ENCODE measurements around the gene CPS1.

CPS1 gene

DNA sequence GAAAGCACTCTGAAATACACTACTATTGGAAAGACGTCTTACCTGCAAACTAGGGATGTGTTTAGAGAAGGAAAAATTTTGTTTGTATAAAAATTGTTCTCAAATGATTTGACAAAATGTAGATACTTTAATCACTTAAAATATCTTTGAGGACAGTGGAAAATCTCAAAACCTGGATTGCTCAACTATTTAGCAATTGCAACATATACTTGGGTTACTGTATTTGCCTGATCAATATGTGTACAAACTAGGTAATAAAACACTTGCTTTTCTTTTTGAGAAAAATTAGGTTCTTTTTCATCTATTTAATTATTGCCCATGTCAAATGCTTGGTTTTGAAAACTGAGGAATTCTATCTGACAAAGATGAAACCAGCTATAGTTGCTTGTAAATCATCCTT lies 60.9 kb downstream of the CPS1 start:
- no peak for DNase-seq

DNA sequence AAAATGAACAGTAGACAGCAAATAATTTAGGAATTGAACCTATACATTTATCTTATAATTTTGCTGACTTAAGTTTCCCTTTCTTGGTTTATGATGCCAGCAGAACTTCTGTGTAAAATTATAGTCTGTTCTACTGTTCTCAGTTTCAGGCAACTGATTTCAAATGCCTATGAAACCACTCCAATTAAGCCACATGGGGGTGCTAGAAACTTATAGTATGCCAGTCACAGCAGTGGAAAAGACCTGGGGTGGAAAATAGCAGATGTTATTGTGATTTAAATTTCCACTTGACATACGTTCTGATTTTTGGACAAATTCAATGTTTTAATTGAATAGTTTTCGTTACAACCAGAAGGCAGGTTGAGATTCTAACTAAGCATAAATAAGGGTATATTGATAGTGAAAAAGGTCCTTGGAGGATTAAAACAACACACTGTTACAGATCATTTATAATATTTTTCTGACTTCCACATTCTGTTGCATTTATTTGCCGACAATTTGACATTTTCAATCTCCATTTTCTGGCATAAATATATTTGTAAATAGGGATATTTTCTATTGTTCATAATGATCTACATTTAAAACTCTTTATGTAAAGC lies 61.4 kb downstream of the CPS1 start:
- DNase-seq: peak; percentile 2

- DNase-seq: no peak
These were observed 64.1 kb downstream of the CPS1 start for GRCh38 chr2:210620456-210620855.

DNA sequence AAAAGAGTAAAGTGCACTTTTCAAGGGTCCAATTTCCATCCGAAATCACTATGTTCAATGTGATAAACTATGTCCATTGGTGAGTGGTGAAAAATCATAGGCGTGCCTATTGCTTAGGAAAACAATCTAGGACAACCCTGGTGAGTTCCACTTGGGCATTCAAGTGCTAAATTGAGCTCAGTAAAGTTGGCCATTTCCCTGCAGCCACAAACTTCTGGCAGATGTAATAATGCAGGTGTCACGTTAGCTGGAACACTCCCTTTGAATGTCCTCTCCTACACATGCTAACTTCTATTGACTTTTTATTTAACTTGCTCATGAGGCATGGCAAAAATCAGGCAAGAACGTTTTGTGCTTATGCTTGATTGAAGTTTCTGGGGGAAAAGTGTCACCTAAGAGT lies 67.1 kb downstream of the CPS1 start:
- no peak for DNase-seq

GRCh38 chr2:210626849-210627248 lies 70.5 kb downstream of the CPS1 start:
- no peak for DNase-seq

- DNase-seq: no peak
These were observed 74.6 kb downstream of the CPS1 start for GRCh38 chr2:210630873-210631560.

DNA sequence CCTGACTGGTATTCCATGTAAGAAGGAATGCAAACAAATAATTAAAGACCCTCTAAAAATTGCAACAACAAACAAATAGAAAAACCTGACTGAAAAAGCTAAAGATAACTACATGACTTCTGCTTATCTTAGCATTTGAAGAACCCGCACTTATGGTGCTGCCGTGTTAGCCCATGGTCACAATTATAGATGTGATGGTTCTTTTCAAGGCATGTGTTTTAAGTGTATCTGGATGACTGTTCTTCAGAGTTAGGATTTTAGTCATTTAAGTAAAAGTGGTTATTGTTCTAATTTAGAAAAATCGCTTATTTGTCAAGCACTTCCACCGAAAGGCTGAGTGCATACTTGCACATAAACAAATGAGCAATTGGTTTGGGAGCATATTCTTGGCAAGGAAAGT lies 77.3 kb downstream of the CPS1 start:
- DNase-seq: no peak

GRCh38 chr2:210635257-210635656 lies 78.9 kb downstream of the CPS1 start:
- DNase-seq: no peak

- DNase-seq: no peak
These were observed 85.9 kb downstream of the CPS1 start for GRCh38 chr2:210642333-210642732.

DNA sequence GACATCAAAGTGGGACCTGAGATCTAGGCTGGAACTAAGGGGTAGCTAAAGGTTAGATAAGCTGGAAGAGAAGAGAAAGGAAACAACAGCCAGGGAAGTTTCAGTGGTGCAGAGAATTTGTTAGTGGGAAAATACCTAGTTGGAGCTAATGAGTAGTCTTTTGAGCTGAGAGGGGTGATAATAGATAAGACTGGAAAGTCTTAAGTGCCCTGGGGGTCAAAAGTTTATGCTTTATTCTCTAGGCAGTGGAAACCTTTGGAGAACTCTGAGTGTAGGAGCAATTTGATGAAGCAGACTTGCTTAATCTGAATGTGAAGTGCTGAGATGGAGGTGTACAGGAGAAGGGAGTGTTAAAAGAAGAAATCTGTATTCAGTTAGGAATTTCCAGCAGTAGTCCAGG lies 90.8 kb downstream of the CPS1 start:
- no peak for DNase-seq

DNA sequence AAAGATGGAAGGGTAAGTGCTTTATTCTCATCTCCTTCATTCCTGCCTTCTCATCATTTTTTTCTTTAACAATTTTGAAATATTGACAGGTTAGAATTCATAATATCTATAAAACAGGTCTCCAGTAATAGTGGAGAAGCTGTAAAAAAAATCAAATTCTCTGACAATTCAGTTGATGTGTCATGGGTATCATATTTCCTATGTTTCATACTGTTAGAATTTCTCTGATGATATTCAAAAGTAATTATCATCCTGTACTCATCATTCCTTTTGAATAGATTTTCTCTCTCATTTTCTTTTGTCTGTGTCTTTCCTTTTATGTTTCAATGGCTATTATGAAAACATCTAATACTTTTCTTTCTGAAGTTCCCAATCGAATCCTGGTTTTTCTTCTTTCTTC lies 97.7 kb downstream of the CPS1 start:
- no peak for DNase-seq

DNA sequence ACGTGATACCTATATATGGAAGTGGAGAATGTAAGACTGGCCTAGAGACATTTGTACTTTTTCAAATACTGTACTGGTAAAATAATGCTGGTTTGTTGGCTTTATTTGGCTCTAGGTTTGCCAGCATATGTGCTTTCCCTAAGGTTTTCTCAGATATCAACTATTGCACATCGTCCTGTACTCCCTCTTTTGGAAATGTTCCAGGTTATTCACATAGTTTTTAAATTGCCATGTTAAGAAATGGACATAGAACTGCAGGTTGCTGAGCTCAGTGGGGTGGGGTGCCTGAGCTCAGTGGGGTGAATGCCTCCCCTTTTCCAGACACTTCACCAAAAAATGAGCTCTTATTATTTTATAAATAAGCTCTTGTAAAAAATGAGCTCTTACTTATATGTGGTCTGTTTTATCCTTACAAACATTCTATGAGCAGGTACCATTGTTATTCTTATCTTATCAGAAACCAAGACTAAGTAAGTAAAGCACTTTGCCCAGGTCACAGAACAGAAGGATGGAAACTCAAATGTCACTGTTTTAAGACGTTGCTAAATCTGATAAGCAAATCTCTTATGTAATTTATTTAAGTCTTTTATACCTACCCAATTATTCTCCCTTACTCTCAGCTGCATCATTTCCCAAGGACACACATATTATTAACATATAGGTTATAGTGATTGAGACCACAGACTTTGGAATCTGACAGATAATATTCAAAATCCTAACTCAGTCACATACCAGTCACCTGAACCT lies 99.0 kb downstream of the CPS1 start:
- no peak for DNase-seq

DNA sequence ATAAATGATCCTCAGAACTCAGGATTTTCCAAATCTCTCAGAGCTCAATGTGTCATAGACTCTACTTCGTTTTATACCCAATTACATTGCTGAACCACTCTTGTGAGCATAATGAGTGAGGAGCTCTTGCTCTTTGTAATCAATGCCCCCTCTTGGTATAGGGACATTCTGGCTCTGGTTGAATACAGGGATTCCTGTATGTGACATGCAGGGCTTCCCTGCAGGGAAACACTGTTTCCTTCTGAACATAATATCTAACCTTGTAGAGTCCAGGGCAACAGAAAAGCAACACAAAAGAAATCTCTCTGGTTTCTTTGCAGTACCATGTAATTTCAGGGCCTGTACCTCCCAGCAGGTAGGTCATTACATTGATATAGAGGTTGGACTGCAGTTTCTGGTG lies 101.5 kb downstream of the CPS1 start:
- DNase-seq: no peak

- no peak for DNase-seq
These were observed 104.4 kb downstream of the CPS1 start for GRCh38 chr2:210660751-210661150.

GRCh38 chr2:210662560-210662959 lies 106.2 kb downstream of the CPS1 start:
- no peak for DNase-seq

DNA sequence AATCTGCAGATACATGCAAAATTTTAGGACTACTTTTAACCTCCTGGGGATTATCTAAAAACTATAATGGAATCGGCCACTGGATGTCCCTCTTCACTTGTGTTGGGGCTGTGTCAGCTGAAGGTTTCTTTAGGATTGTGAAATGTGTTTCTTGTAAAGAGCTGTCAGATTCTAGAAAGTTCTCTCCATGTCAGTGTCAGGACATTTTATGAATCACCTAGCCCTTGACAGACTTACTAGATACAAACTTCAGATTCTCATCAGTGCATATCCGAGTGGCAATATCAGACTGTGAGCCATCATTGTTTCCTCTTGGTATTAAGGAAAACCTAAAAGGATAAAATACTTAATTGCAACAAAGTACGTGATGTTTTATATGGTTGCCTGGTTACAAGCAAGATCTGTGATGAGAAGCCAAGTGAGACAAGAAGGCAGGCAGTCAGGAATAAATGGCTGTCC lies 107.3 kb downstream of the CPS1 start:
- DNase-seq: no peak

GRCh38 chr2:210667711-210668110 lies 111.3 kb downstream of the CPS1 start:
- DNase-seq: no peak

DNA sequence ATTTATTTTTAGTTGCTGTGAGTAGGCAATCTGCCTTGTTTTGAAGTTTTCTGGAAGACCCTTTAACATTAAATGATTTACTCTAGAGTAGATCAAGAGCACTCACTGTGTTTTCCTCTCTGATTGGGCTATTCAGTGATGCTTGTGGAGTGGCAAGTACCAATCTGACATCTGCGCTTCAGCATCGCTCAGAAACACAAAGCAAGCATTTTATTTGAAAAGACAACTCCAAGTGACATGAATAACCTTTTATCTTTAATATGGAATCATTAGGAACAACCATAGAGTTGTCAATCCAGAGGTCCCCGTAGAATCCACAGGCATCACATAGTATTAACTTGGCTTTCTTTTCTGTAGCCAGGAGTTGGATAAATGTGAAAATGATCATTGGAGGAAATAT lies 114.7 kb downstream of the CPS1 start:
- no peak for DNase-seq

GRCh38 chr2:210673117-210673516 lies 116.7 kb downstream of the CPS1 start:
- no peak for DNase-seq

GRCh38 chr2:210676067-210676466 lies 119.7 kb downstream of the CPS1 start:
- DNase-seq: no peak

DNA sequence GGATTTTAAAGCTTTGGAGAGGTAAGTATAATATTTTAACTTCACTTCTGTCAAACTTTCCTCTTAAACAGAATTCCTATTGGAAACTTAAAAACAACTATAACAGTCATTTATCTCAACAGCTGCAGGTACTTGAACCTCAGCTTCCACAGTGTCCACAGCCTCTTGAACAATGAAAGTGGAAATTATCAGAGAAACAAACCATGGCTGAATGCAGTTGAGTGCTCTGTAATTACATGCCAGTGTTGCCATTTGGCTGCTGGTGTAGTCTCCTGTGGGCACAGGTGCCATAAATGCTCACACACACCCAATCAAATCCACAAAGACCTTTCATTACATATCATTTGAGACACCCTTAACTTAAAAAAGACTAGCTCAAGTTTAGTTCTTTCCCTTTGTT lies 125.1 kb downstream of the CPS1 start:
- no peak for DNase-seq

- DNase-seq: no peak
These were observed 130.0 kb downstream of the CPS1 start for GRCh38 chr2:210686401-210686800.

GRCh38 chr2:210687786-210688470 lies 131.5 kb downstream of the CPS1 start:
- no peak for DNase-seq

DNA sequence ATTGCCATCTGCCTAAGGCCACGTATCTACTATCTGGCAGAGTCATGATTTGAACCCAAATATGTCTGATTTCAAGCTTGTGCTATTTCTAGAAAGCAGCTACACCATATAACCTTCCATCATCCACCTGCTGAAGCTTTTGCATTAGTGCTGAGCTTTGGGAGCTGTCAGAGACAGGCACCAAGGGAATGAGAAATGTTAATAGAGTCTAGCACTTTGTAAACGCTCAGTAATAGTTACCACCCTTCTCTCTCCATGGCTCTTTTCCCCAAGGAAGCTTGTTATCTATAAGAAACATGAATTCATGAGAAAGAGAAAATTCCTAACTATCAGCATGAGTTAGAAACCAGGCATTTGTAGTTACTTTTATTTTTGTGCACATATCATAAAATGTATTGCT lies 151.5 kb downstream of the CPS1 start:
- DNase-seq: no peak
